ENCODE data around the gene FOXP2. TPM values are rescaled to one million over a fixed set of nuclear protein-coding genes. Genes with fewer than 3 reads are reported as not detected.
"Not testable (repeated sequence)": the region's sequence is repeated elsewhere in the genome, so short reads cannot be mapped to it uniquely, and the experiment has no call there.

The FOXP2 gene
- total and polyA plus RNA-seq, 4 donors, result 1.2 to 7.4 (median 5.7) TPM

- Histone ChIP-seq H3K27me3 (ENCODE audit: control insufficient read depth in 4 of 4, insufficient read depth in 4 of 4, low read length in 3 of 4) (no peaks in the 10 kb centered on the region), H3K27ac (ENCODE audit: low read depth in 1 of 2, low read length in 2 of 2) (no peak overlapping the region), H3K4me3 (ENCODE audit: low read depth in 1 of 3, low read length in 3 of 3) (no peak overlapping the region), H3K4me1 (ENCODE audit: control insufficient read depth in 4 of 4, insufficient read depth in 4 of 4, low read length in 3 of 4) (no peaks in the 10 kb centered on the region), H3K9me3 (ENCODE audit: control insufficient read depth in 4 of 4, low read length in 3 of 4) (peaks cover 0 to 2% (median 0%) of the 10 kb centered on the region in 4 donors), H3K36me3 (ENCODE audit: control insufficient read depth in 4 of 4, insufficient read depth in 3 of 4, low read depth in 1 of 4, low read length in 3 of 4) (no peaks in the 10 kb centered on the region), H3K9ac (ENCODE audit: low read depth in 1 of 2, low read length in 2 of 2) (no peak overlapping the region)
- no peak for DNase-seq (ENCODE audit: low spot score)
- TF ChIP-seq MAX (IDR thresholded peaks at IDR 0.05) (no peak), CTCF (IDR thresholded peaks at IDR 0.05; ENCODE audit: low read depth, low read length, missing input control) (no peak), HNF4A (conservative IDR thresholded peaks at IDR 0.05) (no peak), RAD21 (IDR thresholded peaks at IDR 0.05) (no peak), TAF1 (conservative IDR thresholded peaks at IDR 0.05) (no peak), ZBTB33 (IDR thresholded peaks at IDR 0.05) (no peak), YY1 (IDR thresholded peaks at IDR 0.05) (no peak), FOXA2 (IDR thresholded peaks at IDR 0.05) (no peak), JUND (IDR thresholded peaks at IDR 0.05) (no peak), GABPA (IDR thresholded peaks at IDR 0.05 in 1 of 2, conservative IDR thresholded peaks at IDR 0.05 in 1 of 2) (no peak), EGR1 (IDR thresholded peaks at IDR 0.05; ENCODE audit: low read depth in 2 of 2) (no peak), REST (IDR thresholded peaks at IDR 0.05) (no peak), HNF4G (IDR thresholded peaks at IDR 0.05) (no peak), FOXA1 (IDR thresholded peaks at IDR 0.05) (no peak), ATF3 (IDR thresholded peaks at IDR 0.05) (no peak), SP1 (IDR thresholded peaks at IDR 0.05) (no peak), RXRA (IDR thresholded peaks at IDR 0.05) (no peak), NR2F2 (IDR thresholded peaks at IDR 0.05) (no peak)
- 82% methylated on average over 2 of the region's 2 CpGs for WGBS
Measured at GRCh38 chr7:114488696-114489095, 74.1 kb downstream of the FOXP2 start.

- not testable (repeated sequence) for H3K9me3 ChIP-seq (ENCODE audit: control insufficient read depth in 4 of 4, low read length in 3 of 4); H3K27me3 ChIP-seq (ENCODE audit: control insufficient read depth in 4 of 4, insufficient read depth in 4 of 4, low read length in 3 of 4); H3K36me3 ChIP-seq (ENCODE audit: control insufficient read depth in 4 of 4, insufficient read depth in 3 of 4, low read depth in 1 of 4, low read length in 3 of 4); DNase-seq (ENCODE audit: low spot score); H3K27ac ChIP-seq (ENCODE audit: low read depth in 1 of 2, low read length in 2 of 2); H3K4me3 ChIP-seq (ENCODE audit: low read depth in 1 of 3, low read length in 3 of 3); H3K4me1 ChIP-seq (ENCODE audit: control insufficient read depth in 4 of 4, insufficient read depth in 4 of 4, low read length in 3 of 4); H3K9ac ChIP-seq (ENCODE audit: low read depth in 1 of 2, low read length in 2 of 2)
- 93% methylated on average over 1 of the region's 1 CpG for WGBS
Measured at GRCh38 chr7:114497491-114497890, 82.9 kb downstream of the FOXP2 start.
